Measurements from ENCODE around the gene FOXP4. TPM values are rescaled to one million over a fixed set of nuclear protein-coding genes. Genes with fewer than 3 reads are reported as not detected.

FOXP4 gene
- total RNA-seq, 3 donors from 2014 or later (not counting 1 experiment from before 2014, with no cell fraction given), result 11.2 to 21.1 (median 14.7) TPM

GRCh38 chr6:41586252-41587007, 40.2 kb downstream of the FOXP4 start:
- Histone ChIP-seq H3K4me3 (ENCODE audit: low read length) (no peak overlapping the region), H3K9me3 (ENCODE audit: control insufficient read depth, insufficient read depth, low read length) (no peaks in the 10 kb centered on the region), H3K4me1 (ENCODE audit: control insufficient read depth, insufficient read depth, low read length) (peaks cover 8% of the 10 kb centered on the region), H3K27me3 (ENCODE audit: control insufficient read depth, insufficient read depth, low read length) (no peaks in the 10 kb centered on the region), H3K27ac (ENCODE audit: low read length) (no peak overlapping the region), H3K36me3 (ENCODE audit: control insufficient read depth, insufficient read depth, low read length) (peaks cover 19% of the 10 kb centered on the region)
- WGBS (ENCODE audit: insufficient coverage), result 95% methylated on average over 28 of the region's 28 CpGs
- H3K9me3 Mint-ChIP-seq, result no peaks in the 10 kb centered on the region
- no peaks in the 10 kb centered on the region for H3K36me3 Mint-ChIP-seq
- ATAC-seq (no peak), DNase-seq (no peak)
- no peak overlapping the region for H3K4me3 Mint-ChIP-seq
- peaks cover 6 to 15% of the 10 kb centered on the region in 2 donors for H3K4me1 Mint-ChIP-seq
- H3K27me3 Mint-ChIP-seq (ENCODE audit: low read depth in 2 of 2), result no peaks in the 10 kb centered on the region
- TF ChIP-seq, protein P1, sequence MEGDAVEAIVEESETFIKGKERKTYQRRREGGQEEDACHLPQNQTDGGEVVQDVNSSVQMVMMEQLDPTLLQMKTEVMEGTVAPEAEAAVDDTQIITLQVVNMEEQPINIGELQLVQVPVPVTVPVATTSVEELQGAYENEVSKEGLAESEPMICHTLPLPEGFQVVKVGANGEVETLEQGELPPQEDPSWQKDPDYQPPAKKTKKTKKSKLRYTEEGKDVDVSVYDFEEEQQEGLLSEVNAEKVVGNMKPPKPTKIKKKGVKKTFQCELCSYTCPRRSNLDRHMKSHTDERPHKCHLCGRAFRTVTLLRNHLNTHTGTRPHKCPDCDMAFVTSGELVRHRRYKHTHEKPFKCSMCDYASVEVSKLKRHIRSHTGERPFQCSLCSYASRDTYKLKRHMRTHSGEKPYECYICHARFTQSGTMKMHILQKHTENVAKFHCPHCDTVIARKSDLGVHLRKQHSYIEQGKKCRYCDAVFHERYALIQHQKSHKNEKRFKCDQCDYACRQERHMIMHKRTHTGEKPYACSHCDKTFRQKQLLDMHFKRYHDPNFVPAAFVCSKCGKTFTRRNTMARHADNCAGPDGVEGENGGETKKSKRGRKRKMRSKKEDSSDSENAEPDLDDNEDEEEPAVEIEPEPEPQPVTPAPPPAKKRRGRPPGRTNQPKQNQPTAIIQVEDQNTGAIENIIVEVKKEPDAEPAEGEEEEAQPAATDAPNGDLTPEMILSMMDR (IDR thresholded peaks at IDR 0.05), result no peak
- intact Hi-C loops (cut with micrococcal nuclease), result no loop called here
- H3K27ac Mint-ChIP-seq, result peak overlapping the region in 1 of 2 donors; percentile 29

DNA sequence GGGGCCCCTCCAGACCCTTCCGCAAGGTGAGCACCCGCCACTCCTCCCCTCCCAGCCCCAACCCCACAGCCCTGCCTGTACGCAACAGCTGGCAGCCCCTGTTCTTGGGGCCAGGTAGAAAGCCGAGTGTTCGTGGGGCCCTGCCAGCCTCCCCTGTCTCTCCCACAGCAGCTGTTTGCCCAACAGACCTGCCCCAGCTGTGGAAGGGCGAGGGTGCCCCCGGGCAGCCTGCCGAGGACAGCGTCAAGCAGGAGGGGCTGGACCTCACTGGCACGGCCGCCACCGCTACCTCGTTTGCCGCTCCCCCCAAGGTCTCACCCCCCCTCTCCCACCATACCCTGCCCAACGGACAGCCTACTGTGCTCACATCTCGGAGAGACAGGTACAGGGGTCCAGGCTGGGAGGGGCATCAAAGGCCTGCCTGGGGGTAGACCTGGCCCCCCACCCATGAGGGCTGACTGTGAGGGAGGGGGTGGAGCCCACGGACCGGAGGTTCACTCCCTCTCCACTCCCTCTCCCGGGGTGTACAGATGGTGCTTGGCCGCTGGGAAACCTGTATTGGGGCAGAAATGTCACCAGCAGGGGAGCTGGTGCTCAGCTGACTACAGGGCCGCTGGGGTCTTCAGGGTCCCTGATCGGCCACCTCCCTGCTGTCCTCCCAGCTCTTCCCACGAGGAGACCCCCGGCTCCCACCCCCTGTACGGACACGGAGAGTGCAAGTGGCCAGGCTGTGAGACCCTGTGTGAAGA, 41.1 kb downstream of the FOXP4 start:
- Mint-ChIP-seq H3K36me3 (no peaks in the 10 kb centered on the region), H3K9me3 (no peaks in the 10 kb centered on the region), H3K27ac (no peak overlapping the region), H3K27me3 (ENCODE audit: low read depth in 2 of 2) (no peaks in the 10 kb centered on the region), H3K4me3 (no peak overlapping the region), H3K4me1 (peaks cover 12 to 22% of the 10 kb centered on the region in 2 donors)
- no peaks in the 10 kb centered on the region for H3K9me3 ChIP-seq (ENCODE audit: control insufficient read depth, insufficient read depth, low read length)
- peaks cover 16% of the 10 kb centered on the region for H3K36me3 ChIP-seq (ENCODE audit: control insufficient read depth, insufficient read depth, low read length)
- no peaks in the 10 kb centered on the region for H3K27me3 ChIP-seq (ENCODE audit: control insufficient read depth, insufficient read depth, low read length)
- DNase-seq (no peak), ATAC-seq (no peak)
- WGBS (ENCODE audit: insufficient coverage), result 92% methylated on average over 26 of the region's 26 CpGs
- intact Hi-C loops (cut with micrococcal nuclease), result no loop called here
- H3K4me1 ChIP-seq (ENCODE audit: control insufficient read depth, insufficient read depth, low read length), result peaks cover 8% of the 10 kb centered on the region
- TF ChIP-seq, protein P1 (IDR thresholded peaks at IDR 0.05), result no peak
- H3K4me3 ChIP-seq (ENCODE audit: low read length), result no peak overlapping the region
- no peak overlapping the region for H3K27ac ChIP-seq (ENCODE audit: low read length)

DNA sequence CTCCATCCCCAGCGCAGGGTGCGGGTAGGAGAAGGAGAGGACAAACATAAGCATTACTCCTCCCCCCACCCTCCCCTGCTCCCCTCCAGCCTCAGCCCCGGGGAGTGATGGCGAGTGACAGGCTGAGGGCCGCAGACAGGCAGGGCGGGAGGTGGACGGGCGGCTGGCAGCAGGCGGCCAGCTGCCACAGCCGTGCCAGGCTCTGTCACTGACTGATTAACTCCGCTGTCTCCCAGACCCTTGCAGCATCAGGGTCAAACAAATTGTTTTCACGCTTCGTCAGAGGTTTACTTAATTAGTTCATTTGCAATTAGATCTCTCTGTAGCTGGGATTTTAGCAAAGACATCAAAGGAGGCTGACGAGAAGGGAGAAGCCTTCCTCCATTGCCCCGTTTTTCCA, 41.9 kb downstream of the FOXP4 start:
- WGBS (ENCODE audit: insufficient coverage), result 87% methylated on average over 15 of the region's 15 CpGs
- H3K4me3 Mint-ChIP-seq, result no peak overlapping the region
- Histone ChIP-seq H3K27ac (ENCODE audit: low read length) (no peak overlapping the region), H3K9me3 (ENCODE audit: control insufficient read depth, insufficient read depth, low read length) (no peaks in the 10 kb centered on the region), H3K4me3 (ENCODE audit: low read length) (no peak overlapping the region), H3K27me3 (ENCODE audit: control insufficient read depth, insufficient read depth, low read length) (no peaks in the 10 kb centered on the region), H3K4me1 (ENCODE audit: control insufficient read depth, insufficient read depth, low read length) (peaks cover 8% of the 10 kb centered on the region), H3K36me3 (ENCODE audit: control insufficient read depth, insufficient read depth, low read length) (peaks cover 16% of the 10 kb centered on the region)
- no peaks in the 10 kb centered on the region for H3K9me3 Mint-ChIP-seq
- intact Hi-C loops (cut with micrococcal nuclease), result no loop called here
- no peak overlapping the region for H3K27ac Mint-ChIP-seq
- ATAC-seq (no peak), DNase-seq (no peak)
- no peaks in the 10 kb centered on the region for H3K36me3 Mint-ChIP-seq
- H3K27me3 Mint-ChIP-seq (ENCODE audit: low read depth in 2 of 2), result no peaks in the 10 kb centered on the region
- TF ChIP-seq, protein P1 (IDR thresholded peaks at IDR 0.05), result no peak
- peaks cover 12 to 22% of the 10 kb centered on the region in 2 donors for H3K4me1 Mint-ChIP-seq
